ENCODE results near the gene NRXN2. TPM values are rescaled to one million over a fixed set of nuclear protein-coding genes. Genes with fewer than 3 reads are reported as not detected.
A peak's percentile ranks its signal among the peaks of the same experiment; 100 is the strongest.

The NRXN2 gene
- total RNA-seq, 1 donor from 2014 or later = 13.8 TPM

DNA sequence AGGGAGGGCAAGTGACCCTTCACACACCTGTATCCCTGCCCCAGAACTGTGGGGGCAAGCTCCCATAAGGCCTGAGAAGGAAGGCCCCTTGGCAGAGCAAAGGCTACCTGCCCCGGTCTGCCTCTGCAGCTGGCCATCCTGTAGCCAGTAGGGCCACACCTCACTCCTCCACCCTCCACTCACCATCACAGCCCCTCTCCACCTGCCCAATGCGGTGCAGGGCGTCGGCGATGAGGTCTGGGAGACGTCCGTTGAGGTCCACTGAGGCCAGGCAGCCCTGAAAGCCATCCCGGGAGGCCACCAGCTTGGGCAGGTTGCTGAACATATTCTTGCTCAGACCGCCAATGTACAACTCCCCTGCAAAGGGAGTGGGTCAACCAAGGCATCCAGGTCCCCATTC lies 74.4 kb downstream of the NRXN2 start:
- DNase-seq = no peak

DNA sequence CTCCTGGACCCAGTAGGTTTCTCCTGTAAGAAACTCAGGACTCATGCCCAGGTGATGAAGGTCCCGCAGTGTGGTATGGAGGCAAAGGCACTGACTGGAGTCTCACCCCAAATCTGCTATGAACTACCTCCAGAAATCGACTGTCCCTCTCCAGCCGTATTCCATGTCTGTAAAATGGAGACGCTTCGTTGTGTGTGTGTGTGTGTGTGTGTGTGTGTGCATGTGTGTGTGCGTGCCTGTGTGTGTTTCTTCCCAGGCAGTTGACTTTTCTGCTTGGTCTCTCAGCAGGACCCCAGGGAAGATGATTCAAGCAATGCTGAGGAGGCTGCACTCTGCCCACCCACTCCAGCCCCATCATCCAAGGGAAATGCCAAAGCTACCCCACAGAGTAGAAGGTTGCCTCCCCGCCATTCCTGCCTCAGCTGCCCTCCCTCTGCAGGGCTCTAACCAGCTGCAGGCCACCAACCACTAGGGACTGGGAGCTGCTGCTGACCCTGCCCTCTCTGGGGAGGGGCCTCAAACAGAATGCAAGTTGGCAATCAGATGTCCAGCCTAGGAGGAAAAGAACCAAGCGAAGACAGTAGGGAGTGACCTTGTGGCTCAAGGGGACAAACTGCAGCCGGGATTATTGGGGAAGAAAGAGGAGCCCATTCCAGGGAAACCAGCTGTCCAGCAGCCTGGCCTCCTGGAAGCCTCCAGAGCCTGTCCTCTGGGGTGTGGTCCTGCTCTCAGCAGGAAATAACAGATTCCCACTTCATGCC lies 75.8 kb downstream of the NRXN2 start:
- no peak for DNase-seq

DNA sequence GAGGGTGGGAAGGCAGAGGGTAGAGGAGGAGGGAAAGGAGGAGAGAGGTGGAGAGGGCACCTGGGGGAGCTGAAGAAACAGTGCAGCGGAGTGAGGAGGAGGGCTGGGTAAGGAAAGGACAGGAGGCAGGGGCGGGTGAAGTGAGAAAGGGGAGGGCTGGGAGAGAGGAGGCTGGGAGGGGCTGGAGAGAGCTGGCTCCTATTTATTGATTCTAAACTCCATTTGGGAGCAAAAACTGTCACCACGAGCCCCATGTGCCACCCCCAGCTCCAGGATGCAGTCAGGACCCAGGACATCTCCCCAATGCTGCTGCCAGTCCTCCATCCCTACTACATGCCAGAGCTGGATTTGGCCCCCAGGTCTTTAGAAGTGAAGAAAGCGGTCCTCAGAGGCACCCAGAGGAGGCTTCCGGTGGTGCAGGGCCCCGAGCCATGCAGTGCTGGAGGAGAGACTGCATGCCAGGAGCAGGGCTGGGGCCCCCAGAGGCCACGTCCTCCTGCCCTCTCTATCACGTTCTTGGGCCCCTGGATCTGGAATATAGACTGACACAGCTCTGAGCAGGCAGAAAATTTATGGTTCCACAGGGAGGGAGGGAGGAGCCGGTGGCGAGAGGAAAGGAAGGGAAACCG lies 78.2 kb downstream of the NRXN2 start:
- no peak for DNase-seq

DNA sequence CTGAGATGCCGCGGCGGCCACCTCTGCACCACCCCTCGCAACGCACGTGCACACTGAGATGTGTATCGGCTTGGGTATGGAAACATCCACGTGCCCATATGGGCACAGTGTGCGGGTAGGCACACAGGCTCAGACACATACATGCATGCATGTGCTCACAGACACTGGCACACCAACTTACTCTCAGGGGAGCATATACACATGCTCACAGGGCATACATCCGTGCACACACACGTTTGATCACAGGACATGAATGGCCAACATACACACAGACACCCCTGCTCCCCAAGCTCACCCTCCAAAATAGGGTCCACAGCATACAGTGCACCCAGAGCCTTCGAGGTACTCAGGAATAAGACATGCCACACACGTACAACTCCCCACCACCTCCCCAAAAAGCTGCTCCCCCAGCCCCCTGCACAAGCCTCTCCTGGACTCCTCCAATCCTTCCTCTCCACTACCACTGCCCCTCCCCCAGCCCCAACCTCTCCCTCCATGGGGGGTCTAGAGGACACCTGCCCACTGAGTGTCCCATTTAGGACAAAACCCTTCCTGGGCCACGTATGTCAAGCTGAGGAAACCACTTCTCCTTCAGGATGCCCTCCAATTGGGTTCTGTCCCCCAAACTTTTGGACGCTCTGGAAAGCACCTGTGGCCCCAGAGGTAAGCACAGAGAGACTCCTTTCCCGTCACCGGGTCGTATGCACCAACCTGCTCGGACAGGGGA lies 78.9 kb downstream of the NRXN2 start:
- DNase-seq = no peak

DNA sequence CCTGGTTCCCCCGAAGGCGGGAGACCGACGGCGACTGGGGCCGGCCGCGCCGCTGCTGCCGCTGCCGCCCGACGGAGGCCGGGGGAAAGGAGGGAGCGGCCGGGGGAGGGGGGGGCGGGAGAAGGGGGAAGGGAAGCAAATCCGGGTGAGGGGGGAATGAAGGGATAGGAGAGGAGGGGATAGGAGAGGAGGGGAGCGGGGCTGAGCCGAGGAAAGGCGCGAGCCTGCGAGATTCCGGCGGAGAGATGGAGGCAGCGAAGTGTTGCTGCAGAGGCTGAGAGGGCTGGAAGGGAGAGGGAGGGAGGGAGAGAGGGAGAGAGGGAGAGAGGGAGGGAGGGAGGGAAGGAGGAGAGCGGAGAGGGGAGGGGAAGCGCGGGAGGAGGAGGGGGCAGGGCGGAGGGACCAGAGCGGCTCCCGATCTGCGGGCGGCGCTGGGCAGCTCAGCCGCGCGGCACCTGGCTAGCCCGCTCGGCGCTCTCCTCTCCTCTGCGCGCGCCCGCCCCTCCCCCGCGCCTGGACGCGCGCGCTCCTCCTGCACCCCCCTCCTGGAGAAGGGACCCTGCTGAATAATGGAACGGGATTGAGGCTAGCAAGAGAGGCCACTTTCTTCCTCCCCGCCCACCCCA lies 79.6 kb downstream of the NRXN2 start:
- peak; percentile 63 for DNase-seq

DNA sequence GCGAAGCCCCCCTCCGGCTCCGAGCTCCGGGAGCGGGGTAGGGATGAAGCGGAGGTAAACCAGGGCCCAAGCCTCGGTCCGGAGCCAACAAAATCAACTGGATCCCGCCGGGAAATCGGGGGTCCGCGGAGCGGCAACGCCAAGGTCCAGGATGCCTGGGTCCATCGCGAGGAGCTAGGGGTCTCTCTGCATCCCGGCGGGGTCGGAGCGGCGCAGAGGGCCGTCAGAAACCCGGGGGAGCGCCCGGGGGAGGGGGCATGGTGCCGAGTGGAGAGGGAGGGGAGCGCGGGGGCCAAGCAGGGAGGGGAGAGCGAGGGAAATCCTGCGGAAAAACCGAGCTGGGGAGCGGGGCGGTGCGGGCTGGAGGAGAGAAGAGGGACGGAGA lies 80.1 kb downstream of the NRXN2 start:
- no peak for DNase-seq

DNA sequence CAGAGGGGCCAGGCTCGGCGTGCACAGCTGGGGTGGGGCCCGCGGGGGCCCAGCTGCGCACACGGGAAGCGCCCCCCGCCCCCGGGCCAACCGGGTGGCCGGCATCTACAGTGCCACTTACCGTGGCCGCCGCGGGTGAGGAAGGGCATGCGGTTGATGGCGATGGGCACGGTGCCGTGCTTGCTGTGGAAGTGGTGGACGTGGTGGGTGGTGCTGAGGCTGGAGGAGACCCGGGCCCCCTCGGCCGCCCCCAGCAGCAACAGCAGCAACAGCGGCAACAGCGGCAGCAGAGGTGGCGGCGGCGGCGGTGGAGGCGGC lies 80.6 kb downstream of the NRXN2 start:
- DNase-seq = no peak

DNA sequence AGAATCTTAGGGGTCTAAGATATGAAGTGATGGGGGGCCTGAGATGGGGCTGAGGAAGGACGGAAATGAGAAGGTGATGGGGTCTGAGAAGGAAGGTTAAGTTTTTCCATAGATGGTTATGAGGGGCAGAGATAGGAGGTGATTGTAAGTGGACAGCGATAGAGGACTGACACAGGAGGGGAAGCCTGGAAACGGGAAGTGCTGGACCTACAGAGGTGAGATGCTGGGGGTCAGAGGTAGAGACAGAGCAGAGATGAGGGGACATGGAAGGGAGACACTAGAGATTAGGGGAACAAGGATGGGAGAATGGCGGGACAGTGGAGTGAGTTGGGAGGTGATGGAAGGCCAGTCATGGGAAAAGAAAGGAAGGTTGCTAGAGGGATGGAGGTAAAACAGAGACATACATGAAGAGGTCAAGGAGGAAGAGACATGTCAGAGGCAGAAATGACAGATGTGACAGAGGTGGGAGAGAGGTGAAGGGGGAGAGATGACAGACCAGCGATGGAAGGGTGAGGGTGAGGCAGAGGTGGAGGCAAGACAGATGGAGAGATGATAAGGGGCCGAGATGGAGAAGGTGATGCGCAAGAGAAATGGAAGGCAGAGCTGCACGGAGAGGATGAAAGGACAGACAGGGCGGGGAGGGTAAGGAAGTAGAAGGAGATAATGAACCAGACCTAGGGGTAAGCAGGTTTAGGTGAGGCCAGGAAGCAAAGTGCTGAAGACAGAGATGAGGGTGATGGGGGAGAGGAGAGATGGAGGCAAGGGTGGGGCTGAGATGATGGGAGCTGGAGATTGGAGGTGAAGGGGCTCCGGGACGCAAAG lies 81.2 kb downstream of the NRXN2 start:
- DNase-seq = no peak

DNA sequence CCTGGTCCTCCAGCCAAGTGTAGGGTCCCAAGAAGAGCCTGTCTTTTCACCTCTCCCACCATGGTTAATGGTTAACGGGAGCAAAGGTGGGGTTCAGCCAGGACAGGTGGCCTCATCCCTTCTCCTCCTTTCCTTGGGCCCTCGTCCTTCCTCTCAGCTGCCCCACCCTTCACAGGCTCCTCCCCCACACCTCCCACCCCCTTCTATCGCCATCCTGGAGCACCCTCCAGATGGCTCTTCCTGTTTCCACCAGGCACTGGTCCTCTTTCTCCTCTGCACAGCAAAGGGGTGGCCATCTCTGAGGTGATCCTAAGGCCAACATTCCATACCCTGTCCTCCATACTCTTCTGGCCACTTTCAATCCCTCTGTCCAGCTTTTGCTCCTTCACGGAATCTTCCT lies 83.1 kb downstream of the NRXN2 start:
- DNase-seq = no peak

DNA sequence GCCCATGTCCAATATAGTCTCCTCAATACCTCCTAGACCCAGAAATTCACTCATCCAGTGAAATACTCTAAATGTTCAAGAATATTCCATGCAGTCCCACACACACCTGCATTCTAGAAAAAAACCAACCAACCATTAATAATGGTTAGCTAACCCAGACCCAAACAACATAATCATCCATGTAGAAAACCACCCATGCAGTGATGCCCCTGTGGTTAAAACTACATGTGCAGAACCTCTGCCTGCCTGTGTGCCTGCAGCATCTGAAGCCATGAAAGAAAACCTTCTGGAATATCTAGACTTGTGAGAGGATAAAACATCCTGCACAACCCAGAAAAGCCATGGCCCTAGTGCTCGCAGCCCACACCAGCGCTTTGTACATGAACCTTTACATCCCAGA lies 84.2 kb downstream of the NRXN2 start:
- DNase-seq = no peak

DNA sequence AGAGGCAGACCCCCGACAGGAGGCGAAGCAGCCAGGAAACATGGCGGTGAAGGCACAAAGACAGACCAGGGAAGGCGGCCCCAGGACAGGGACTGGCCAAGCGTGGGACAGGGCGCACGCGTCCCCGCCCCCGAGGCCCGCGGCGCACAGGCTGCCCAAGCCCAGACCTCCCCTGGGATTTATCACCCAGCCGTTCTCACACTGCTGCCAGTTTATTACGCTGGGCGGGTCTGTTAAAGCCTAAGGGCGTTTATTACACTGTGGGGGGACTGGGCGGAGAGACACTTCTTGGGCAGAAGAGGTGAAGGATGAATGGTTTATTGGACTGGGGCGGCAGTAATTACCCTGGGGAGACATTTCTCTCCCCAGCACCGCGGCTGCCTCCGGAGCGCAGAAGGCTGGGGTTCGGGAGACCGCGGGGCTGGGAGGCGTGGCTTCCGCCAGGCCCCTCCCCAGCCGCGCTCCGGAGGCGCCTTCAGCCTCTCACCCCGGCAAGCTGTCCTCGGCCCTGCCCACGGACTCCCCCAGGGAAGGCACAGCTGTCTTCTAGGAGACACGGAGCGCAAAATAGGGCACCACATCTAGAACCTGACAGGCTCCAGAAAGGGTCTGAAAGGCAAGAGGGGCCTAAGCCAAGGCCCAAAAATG lies 84.9 kb downstream of the NRXN2 start:
- DNase-seq = no peak

DNA sequence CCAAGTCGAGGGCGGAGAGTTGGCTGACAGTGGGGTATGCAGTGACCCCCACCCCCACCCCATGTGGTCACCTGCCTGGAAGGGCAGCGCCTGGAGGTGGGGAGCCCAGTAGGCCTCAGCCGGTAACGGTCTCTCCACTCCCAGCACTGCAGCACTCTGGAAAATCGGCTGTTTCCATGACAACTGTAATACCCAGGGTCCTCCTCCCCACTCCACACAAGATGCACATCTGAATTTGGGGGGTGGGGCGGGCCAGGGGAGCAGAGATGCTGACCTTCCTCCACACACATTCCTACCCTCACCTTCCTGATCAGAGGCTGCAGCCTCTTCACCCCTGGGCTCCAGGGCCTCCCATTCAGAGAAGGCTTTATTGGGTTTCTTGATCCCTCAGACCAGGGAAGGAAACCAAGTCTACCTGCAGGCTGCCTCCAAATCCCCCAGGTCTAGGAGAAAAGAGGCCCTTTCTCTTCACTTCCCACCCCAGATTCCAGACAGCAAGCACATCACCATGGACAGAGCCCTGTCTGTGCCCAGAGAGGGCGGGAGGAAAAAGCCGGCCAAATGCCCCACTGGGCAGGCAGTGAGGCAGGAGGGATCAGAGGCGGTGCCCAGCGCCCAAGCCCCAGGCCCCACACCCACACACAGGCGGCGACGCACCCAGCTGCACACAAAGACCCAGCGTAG lies 85.5 kb downstream of the NRXN2 start:
- DNase-seq = no peak

DNA sequence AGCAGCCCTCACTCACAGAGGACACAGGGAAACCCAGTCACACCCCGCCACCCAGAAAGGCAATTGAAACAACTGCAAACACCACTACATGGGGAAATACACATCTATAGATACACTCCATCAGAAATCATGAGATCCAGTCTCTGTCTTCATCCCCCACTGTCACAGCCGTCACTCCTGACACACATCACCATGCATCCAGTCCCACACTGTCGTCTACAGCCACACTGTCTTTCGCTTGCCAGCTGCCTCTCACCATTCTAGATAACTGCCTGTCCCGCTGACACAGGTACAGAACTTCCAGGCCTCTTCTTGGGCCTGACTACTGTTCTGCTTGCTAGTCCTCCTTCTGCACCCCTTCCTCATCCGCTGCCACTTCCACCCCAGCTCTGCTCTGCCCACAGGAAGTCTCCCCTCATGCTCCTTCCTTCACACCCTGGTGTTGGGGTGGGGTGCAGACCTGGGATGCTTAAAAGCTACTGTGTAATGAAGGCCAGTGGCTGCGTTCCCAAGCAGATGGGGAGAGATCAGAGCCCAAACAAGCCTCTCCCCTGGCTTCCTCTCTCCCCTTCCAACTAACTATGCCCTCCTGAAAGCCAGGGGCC lies 89.3 kb downstream of the NRXN2 start:
- DNase-seq = no peak

DNA sequence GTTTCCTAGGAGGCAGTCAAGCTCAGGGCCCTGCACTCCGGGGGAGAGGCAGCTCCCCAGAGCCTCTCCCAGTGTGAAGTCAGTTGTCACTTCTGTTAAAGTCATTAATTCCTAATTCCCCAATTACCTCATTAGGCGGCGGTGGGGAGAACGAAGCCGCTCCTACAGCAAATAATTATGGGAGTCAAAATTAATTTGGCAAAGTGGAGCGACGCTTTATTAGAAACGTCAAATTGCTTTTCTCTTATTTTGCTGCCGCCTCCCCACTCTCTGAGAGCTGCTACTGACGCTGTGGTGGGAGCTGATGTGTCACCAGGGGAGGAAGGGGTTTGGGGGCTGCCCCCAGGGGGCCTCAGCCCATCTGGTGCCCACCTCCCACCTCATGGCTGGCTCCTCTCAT lies 90.3 kb downstream of the NRXN2 start:
- no peak for DNase-seq

DNA sequence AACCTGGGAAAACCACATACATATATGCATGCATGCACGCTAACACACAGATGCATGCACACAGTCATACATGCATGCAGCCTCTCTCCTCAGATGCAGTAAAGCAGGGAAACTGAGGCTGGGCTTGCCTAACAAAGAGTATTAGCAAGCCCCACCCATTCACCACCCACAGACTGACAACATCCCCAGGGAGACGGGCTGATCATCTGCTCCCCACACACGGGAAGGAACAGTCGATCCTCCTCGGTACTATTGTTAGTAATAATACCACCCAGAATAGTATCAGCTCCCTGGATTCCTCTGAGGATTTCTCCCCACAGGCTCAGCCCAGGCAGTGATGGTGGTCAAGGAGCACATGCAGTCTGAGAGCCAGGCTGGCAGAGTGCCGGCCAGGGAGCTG lies 90.8 kb downstream of the NRXN2 start:
- DNase-seq = no peak

DNA sequence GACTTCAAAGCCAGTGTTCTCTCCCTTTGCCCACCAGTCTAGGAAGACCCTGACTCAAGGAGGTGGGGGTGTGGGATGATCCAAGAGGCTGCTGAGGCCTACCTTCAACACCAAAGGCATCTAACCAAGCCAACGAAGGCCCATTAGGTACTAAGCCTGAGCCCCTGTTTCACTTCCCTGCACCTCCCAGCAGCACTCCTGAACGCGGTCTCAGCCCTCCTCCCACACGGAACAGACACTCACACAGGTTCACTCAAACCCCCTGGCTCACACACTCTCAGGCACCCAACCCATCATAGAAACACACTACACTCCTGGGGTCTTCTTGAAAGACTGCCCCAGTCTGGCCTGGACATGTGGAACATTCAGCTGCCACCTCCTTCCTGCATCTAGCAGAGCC lies 91.3 kb downstream of the NRXN2 start:
- no peak for DNase-seq

DNA sequence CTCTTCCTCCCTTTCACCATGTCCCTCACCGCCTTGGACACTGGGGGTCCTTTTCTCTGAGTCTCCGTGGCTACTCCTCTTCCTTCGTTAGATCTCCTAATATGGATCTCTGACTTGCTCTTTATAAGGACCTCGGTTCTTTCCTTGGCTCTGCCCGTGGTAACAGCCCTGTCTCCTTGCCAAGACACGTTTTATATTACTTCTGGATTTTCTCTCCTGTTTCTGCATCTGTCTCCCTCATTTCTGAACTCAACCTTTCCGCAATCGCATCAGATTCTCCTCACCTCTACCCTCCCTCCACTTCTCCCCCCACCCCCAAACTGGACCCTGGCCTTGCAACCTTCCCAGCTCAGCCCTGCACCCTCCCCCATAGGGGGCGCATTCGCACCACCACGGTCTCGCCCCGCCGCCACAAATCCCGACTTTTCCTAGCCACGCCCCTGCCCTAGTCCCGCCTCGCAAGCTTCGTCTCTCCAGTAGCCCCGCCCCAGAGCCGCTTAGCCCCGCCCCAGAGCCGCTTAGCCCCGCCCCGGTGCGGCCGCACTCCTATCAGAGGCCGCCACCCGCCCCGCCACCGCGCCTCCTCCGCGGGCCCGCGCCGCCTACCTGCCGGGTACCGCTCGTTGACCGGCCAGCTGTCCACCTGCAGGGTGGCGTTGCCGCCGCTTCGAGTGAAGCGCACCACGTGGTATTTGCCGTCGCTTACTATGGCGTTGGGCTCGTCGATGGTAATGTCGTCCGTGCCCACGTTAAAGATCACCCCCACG lies 93.0 kb downstream of the NRXN2 start:
- DNase-seq = peak; percentile 40

DNA sequence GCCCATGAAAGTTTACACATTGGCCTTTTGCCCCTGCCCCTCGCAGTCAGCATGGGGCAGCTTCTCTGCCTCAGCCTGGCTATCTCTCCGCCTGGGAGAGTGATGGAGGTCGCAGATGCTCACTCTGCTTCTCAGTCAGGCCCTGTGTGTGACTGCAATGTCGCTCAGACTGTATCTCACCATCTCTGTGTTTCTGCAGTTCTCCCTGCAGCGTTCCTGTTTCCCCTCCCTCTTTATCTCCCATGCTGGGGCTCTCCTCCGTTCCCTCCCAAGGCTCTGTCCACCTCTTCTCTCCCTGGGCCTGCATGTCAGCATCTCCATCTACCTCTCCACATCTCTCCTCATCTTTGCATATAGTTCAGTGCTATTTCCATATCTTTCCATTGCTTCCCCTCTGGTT lies 93.9 kb downstream of the NRXN2 start:
- no peak for DNase-seq

DNA sequence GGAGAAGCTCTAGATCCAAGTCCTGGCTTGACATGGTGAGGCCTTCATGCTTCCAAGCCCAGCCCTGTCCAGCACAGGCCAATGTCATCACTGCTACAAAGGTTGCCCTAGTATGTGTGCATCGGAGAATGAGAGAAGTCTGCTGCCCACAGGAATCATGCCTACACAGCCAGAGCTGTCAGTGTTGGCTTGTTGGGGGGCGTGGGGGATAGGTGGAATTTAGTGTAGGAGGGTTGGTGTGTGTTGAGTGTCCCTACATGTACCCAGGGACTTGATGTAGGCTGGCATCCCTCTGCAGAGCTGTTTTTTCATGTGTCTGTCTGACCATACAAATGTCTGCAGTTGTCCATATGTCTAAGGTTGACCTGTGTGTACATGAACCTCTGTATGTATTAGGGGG lies 94.4 kb downstream of the NRXN2 start:
- no peak for DNase-seq

DNA sequence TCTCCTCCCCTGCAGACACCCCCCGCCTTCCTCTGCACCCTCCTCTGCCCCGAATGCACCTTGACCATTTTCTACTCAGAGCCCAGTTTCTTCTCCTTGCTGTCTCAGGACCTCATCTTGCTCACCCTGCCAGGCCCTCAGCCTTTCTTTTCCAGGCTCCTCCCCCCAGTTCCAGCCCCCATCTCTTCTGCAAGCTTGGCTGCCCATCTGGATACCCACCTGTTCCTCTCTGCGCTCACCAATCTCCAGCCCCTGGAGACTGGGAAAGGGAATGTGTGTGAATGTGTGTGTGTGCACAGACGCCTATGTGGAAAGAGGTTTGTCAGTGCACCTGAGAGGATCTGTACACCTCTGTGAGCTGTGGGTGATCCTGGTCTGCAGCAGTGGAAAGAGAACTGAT lies 95.6 kb downstream of the NRXN2 start:
- no peak for DNase-seq
